H1 (cell line): ENCODE results near the gene MRPL11. TPM values are rescaled to one million over a fixed set of nuclear protein-coding genes. Genes with fewer than 3 reads are reported as not detected.

Experiments used
- CTCF ChIA-PET: fragments of 300-600 bp; sonication (Branson Sonifier 250); formaldehyde crosslinking; loops from one replicate; lab custom pipeline; 2021; ENCODE audit not compliant: partially characterized antibody; lab: Charles Lee
- POLR2A ChIA-PET: fragments of 300-600 bp; sonication (Branson Sonifier 250); formaldehyde crosslinking; loops from one replicate; lab custom pipeline; 2021; ENCODE audit warnings: inconsistent platforms; ENCODE audit not compliant: partially characterized antibody; lab: Charles Lee
- DNase-seq, 2 experiments: peaks; one replicate each; pipeline versions ENCODE4 v3.0.0 to v3.0.0-alpha.2; 2010 to 2022; ENCODE audit warnings: low spot score in 2 of 2, low read depth in 1 of 2, mixed read lengths in 1 of 2
- FAIRE-seq: peaks from 2 replicates; lab custom pipeline; 2011; peaks lifted over from hg19 to GRCh38; lab: Jason Lieb, UNC
- H2AFZ ChIP-seq: 2 replicates; pipeline ENCODE4 v1.8.1; 2012; ENCODE audit warnings: low read length, inconsistent platforms
- H2AK5ac ChIP-seq: 2 replicates; pipeline ENCODE4 v1.6.1; 2013; ENCODE audit warnings: low read depth, low read length
- H2BK120ac ChIP-seq: replicated peaks from 2 replicates; pipeline ENCODE3; 2013; ENCODE audit warnings: low read depth, low read length, inconsistent platforms
- H2BK12ac ChIP-seq: 2 replicates; pipeline ENCODE4 v1.6.1; 2013; ENCODE audit warnings: low read depth, low read length
- H2BK15ac ChIP-seq: 2 replicates; pipeline ENCODE4 v1.6.1; 2013; ENCODE audit warnings: low read length
- H2BK20ac ChIP-seq: 2 replicates; pipeline ENCODE4 v1.6.1; 2013; ENCODE audit warnings: low read length
- H2BK5ac ChIP-seq: 2 replicates; pipeline ENCODE4 v1.6.1; 2013; ENCODE audit warnings: low read depth, low read length
- H3K14ac ChIP-seq: 2 replicates; pipeline ENCODE4 v1.6.1; 2013; ENCODE audit warnings: inconsistent platforms; ENCODE audit not compliant: insufficient read length
- H3K18ac ChIP-seq: 2 replicates; pipeline ENCODE4 v1.6.1; 2013; ENCODE audit warnings: low read length; ENCODE audit errors: extremely low read depth
- H3K23ac ChIP-seq: 2 replicates; pipeline ENCODE4 v1.6.1; 2013; ENCODE audit warnings: inconsistent platforms; ENCODE audit not compliant: insufficient read length
- H3K23me2 ChIP-seq: 2 replicates; pipeline ENCODE4 v1.6.1; 2013; ENCODE audit warnings: low read depth, low read length
- H3K27ac ChIP-seq: 2 replicates; pipeline ENCODE4 v1.6.1; 2011; ENCODE audit warnings: low read depth, low read length, inconsistent platforms
- H3K27me3 ChIP-seq, 4 experiments: replicated peaks in 1 of 4; 1 replicate in 1 of 4; 2 replicates in 3 of 4; pipeline versions ENCODE4 v1.6.1 to v1.8.1; 2011 to 2013; ENCODE audit warnings: low read length in 3 of 4, mild to moderate bottlenecking in 3 of 4, inconsistent platforms in 2 of 4, mixed read lengths in 2 of 4, moderate library complexity in 1 of 4; ENCODE audit not compliant: control insufficient read depth in 3 of 4, insufficient read depth in 3 of 4; ENCODE audit errors: extremely low read depth in 1 of 4
- H3K36me3 ChIP-seq, 4 experiments: 2 replicates each; pipeline versions ENCODE4 v1.6.1 to v1.8.1; 2011 to 2013; ENCODE audit warnings: mild to moderate bottlenecking in 4 of 4, low read length in 3 of 4, moderate library complexity in 2 of 4, control low read depth in 1 of 4, inconsistent platforms in 1 of 4; ENCODE audit not compliant: insufficient read depth in 4 of 4, control insufficient read depth in 2 of 4
- H3K4ac ChIP-seq: replicated peaks from 2 replicates; pipeline ENCODE3; 2013; ENCODE audit warnings: low read length, low read depth, mixed read lengths, inconsistent platforms; ENCODE audit not compliant: insufficient read length
- H3K4me1 ChIP-seq, 4 experiments: replicated peaks in 1 of 4; 1 replicate in 1 of 4; 2 replicates in 3 of 4; pipeline versions ENCODE4 v1.6.1 to v1.8.1; 2011 to 2013; ENCODE audit warnings: low read length in 3 of 4, inconsistent platforms in 2 of 4, mixed read lengths in 1 of 4; ENCODE audit not compliant: insufficient read depth in 4 of 4, control insufficient read depth in 3 of 4
- H3K4me2 ChIP-seq, 2 experiments: 2 replicates each; pipeline versions ENCODE4 v1.6.1 to v1.8.1; 2011 to 2013; ENCODE audit warnings: low read depth in 2 of 2, low read length in 2 of 2, control low read depth in 1 of 2, inconsistent platforms in 1 of 2, mild to moderate bottlenecking in 1 of 2; ENCODE audit not compliant: insufficient read depth in 1 of 2
- H3K4me3 ChIP-seq, 4 experiments: fragments of 200-600, 300-600 bp in 1 of 4; sonication (generic), shearing (Covaris generic), sonication (Bioruptor Twin) in 1 of 4; 2 replicates each; pipeline versions ENCODE4 v1.5.1 to v1.8.1; 2011 to 2016; ENCODE audit warnings: low read length in 4 of 4, low read depth in 3 of 4, control low read depth in 2 of 4, inconsistent platforms in 2 of 4, mild to moderate bottlenecking in 2 of 4, mixed read lengths in 1 of 4, moderate library complexity in 1 of 4; ENCODE audit not compliant: insufficient read depth in 2 of 4; ENCODE audit errors: extremely low read depth in 1 of 4
- H3K56ac ChIP-seq: replicated peaks from 2 replicates; pipeline ENCODE3; 2013; ENCODE audit warnings: low read depth, mild to moderate bottlenecking, mixed read lengths, low read length, inconsistent platforms; ENCODE audit not compliant: insufficient read length
- H3K79me1 ChIP-seq: 2 replicates; pipeline ENCODE4 v1.6.1; 2013; ENCODE audit warnings: low read depth, low read length, control low read depth
- H3K79me2 ChIP-seq, 2 experiments: 2 replicates each; pipeline versions ENCODE4 v1.6.1 to v1.8.1; 2012 to 2013; ENCODE audit warnings: low read length in 2 of 2, mild to moderate bottlenecking in 2 of 2, inconsistent platforms in 1 of 2; ENCODE audit not compliant: insufficient read depth in 2 of 2, control insufficient read depth in 1 of 2
- H3K9ac ChIP-seq, 4 experiments: replicated peaks in 1 of 4; 1 replicate in 1 of 4; 2 replicates in 3 of 4; pipeline versions ENCODE4 v1.6.1 to v1.8.1; 2011 to 2013; ENCODE audit warnings: low read depth in 3 of 4, low read length in 3 of 4, control low read depth in 2 of 4, mild to moderate bottlenecking in 2 of 4, moderate library complexity in 2 of 4, inconsistent platforms in 1 of 4; ENCODE audit errors: extremely low read depth in 1 of 4
- H3K9me3 ChIP-seq, 2 experiments: 2 replicates each; pipeline versions ENCODE4 v1.6.1 to v1.8.1; 2012 to 2013; ENCODE audit warnings: mild to moderate bottlenecking in 2 of 2, moderate library complexity in 2 of 2, control low read depth in 1 of 2, inconsistent platforms in 1 of 2, low read depth in 1 of 2, low read length in 1 of 2, mixed read lengths in 1 of 2; ENCODE audit not compliant: insufficient read depth in 2 of 2
- H4K20me1 ChIP-seq, 2 experiments: replicated peaks in 1 of 2; 2 replicates each; pipeline versions ENCODE3 to v1.8.1; 2011 to 2013; ENCODE audit warnings: inconsistent platforms in 2 of 2, low read length in 2 of 2, mild to moderate bottlenecking in 1 of 2; ENCODE audit not compliant: insufficient read depth in 2 of 2, control insufficient read depth in 1 of 2
- H4K5ac ChIP-seq: 2 replicates; pipeline ENCODE4 v1.6.1; 2013; ENCODE audit warnings: low read length, low read depth, mixed read lengths, inconsistent platforms; ENCODE audit not compliant: insufficient read length
- H4K8ac ChIP-seq: 2 replicates; pipeline ENCODE4 v1.8.0; 2013; ENCODE audit warnings: mild to moderate bottlenecking, moderate library complexity, low read length, inconsistent platforms; ENCODE audit not compliant: insufficient read depth; ENCODE audit errors: extremely low read depth
- H4K91ac ChIP-seq: replicated peaks from 2 replicates; pipeline ENCODE3; 2013; ENCODE audit warnings: low read length, mixed read lengths, inconsistent platforms; ENCODE audit not compliant: insufficient read length
- CBX5 ChIP-seq: fragments of 300-800, 300-1000 bp; sonication (generic); IDR thresholded peaks from 2 replicates; pipeline ENCODE4 v1.7.1; 2016; ENCODE audit warnings: antibody characterized with exemption, low read length, low read depth
- EGR1 ChIP-seq: IDR thresholded peaks from 2 replicates; pipeline ENCODE4 v1.6.1; 2011; ENCODE audit warnings: low read depth, low read length, borderline replicate concordance
- KDM4A ChIP-seq: IDR thresholded peaks from one replicate; pipeline ENCODE4 v1.7.1; 2012; ENCODE audit warnings: low read depth, mild to moderate bottlenecking, moderate library complexity, low read length, inconsistent platforms; ENCODE audit not compliant: severe bottlenecking
- WGBS, 2 experiments: shearing (Covaris generic) in 1 of 2; methylation state at CpG; one replicate each; pipeline versions ENCODE4 v1.1.6 to v1.1.7; 2013 to 2015; ENCODE audit warnings: low lambda C conversion rate in 2 of 2, mixed read lengths in 2 of 2, inconsistent platforms in 1 of 2, low coverage in 1 of 2, missing lambda C conversion rate in 1 of 2; ENCODE audit not compliant: insufficient replicate concordance in 2 of 2, insufficient coverage in 1 of 2, insufficient read length in 1 of 2; ENCODE audit errors: extremely low coverage in 1 of 2, missing lambda C conversion rate in 1 of 2; 5-methylcytosine and 5-hydroxymethylcytosine counted together
- polyA plus RNA-seq, 7 experiments: library from polyadenylated mRNA; depleted of rRNA in 3 of 7; stranded (reverse) in 5 of 7; unstranded in 2 of 7; fragments of >200 nt in 5 of 7; fragments of 200-250 nt in 2 of 7; gene quantifications; 1 replicate in 5 of 7; 2 replicates in 1 of 7; 4 replicates in 1 of 7; pipeline versions ENCODE4 v1.2.1 to v1.2.3, GENCODE V29; 2011 to 2013; ENCODE audit warnings: missing spikeins in 2 of 7, mixed read lengths in 2 of 7
- total RNA-seq: library from RNA; stranded (reverse); fragmentation: NEBNext Ultra II Directional; extraction: Animal tissue kit (Norgen Biotek cat#: 25700); gene quantifications from 2 replicates; pipeline ENCODE4 v1.2.1, GENCODE V29; 2021

MRPL11 gene
- total and polyA plus RNA-seq, 2 of the 8 experiments (the other 6 are each of a cell fraction or from before 2014, with no cell fraction given) = 105 to 141 TPM

DNA sequence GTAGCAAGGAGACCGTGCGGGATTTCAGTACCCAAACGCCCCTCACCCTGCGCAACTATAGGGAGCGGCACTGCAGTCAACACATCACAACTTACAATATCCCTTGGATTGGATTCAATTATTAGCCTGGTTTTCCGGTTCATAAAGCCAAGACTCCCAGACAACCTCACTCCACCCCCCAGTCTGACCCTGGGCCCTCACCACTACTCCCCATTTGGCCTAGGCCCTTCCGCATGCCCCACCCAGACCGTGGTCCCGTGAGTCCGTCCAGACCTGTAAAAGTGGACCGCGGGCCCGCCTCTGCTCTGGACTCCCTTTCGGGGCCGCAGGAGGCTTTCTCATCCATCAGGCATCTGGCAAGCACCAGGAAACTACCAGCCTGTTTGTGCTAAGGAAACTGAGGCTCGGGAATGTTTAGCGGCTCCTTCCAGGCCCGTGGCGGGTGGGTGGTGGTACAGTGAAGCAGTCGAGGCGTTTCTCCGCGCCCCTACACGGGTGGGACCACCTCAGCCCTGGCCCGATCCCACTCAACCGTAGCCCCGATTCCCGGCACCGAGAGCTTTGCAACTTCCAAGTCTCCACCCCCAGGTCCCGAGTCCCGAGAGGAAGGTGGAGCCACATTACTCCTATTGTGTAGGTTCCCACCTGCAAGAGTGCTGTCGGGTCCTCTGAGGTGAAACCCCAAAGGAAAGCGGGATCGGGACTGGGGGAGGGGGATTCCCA, 40.9 kb upstream of the MRPL11 start:
- CTCF ChIA-PET = interaction anchor here (0.7 to 2.7 kb wide), 29 partner anchors 10 to 199 kb away, joined by 3 to 25 read pairs (median 4); partner anchors contain the start of genes MRPL11, NPAS4, RBM4B and ZDHHC24

More for the DNA sequence above, 40.9 kb upstream of the MRPL11 start:
- Histone ChIP-seq H3K4me3 (peak overlapping the region; percentile 76 to 94 (median 90)), H3K23ac (no peak overlapping the region), H3K4ac (no peak overlapping the region), H3K27ac (peak overlapping the region; percentile 83; the same call in 1 of the 2 replicates), H2BK120ac (no peak overlapping the region), H3K18ac (peak overlapping the region; percentile 99), H3K4me1 (peaks cover 0 to 6% (median under 1%) of the 10 kb centered on the region in 4 experiments; a peak in 3 of 7 replicates), H3K23me2 (peaks cover 5% of the 10 kb centered on the region; the same call in 1 of the 2 replicates), H4K8ac (peak overlapping the region; percentile 86), H3K14ac (no peak overlapping the region), H3K79me2 (no peaks in the 10 kb centered on the region), H2AK5ac (no peak overlapping the region), H2BK5ac (peak overlapping the region; percentile 83), H2BK12ac (0 out of 2 replicates have a peak overlapping the region, but pooled peaks have one; percentile 9), H3K9ac (peak overlapping the region; percentile 46 to 86 (median 80)), H2AFZ (peak overlapping the region; percentile 19; the same call in 1 of the 2 replicates), H3K27me3 (no peaks in the 10 kb centered on the region), H3K9me3 (no peaks in the 10 kb centered on the region), H3K79me1 (no peaks in the 10 kb centered on the region), H3K36me3 (peaks cover 0 to 6% (median 0%) of the 10 kb centered on the region in 4 experiments; a peak in 3 of 8 replicates), H3K4me2 (peak overlapping the region; percentile 84), H2BK20ac (no peak overlapping the region), H2BK15ac (no peak overlapping the region), H4K91ac (no peak overlapping the region), H3K56ac (peak overlapping the region; percentile 66), H4K20me1 (peaks cover 2 to 4% of the 10 kb centered on the region in 2 experiments), H4K5ac (peak overlapping the region; percentile 86)
- FAIRE-seq = no peak
- 7% methylated on average over 34 of the region's 34 CpGs; no CpG with 5 or more reads in 1 of the 2 experiments for WGBS, 2 experiments
- POLR2A ChIA-PET = interaction anchor here (0.7 to 6.1 kb wide), 33 partner anchors 10 to 284 kb away, joined by 3 to 85 read pairs (median 5); partner anchors contain the start of genes ACTN3, BBS1, MRPL11 and NPAS4
- DNase-seq = no peak
- TF ChIP-seq KDM4A = peak; percentile 30
- no peak for TF ChIP-seq EGR1
- no peak for TF ChIP-seq CBX5
